ENCODE measurements around the gene DCLRE1A. TPM values are rescaled to one million over a fixed set of nuclear protein-coding genes. Genes with fewer than 3 reads are reported as not detected.
A peak's percentile ranks its signal among the peaks of the same experiment; 100 is the strongest.

The DCLRE1A gene
- total RNA-seq, 1 experiment from 2014 or later: 15.0 TPM

DNA sequence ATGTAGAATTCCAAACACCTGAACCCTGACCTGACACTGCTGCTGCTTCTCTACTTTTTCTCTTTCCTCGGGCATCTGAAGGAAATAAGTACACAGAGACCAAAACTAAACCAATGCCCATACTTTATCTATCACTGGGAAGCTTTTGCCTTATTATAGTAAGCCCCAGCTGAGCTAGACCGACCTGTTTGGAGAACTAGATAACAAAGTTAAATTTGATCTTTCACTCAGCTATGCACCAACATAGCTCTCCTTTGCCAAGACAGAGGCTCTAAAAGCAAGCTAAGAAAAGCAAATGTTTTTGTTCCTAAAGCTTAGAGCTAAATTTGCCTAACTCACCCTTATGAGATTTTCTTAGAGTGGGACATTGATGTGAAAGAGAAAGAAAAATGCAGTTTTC lies 39.7 kb upstream of the DCLRE1A start:
- TSS peak; percentile 12 for BruUV-seq (replicated peaks)

DNA sequence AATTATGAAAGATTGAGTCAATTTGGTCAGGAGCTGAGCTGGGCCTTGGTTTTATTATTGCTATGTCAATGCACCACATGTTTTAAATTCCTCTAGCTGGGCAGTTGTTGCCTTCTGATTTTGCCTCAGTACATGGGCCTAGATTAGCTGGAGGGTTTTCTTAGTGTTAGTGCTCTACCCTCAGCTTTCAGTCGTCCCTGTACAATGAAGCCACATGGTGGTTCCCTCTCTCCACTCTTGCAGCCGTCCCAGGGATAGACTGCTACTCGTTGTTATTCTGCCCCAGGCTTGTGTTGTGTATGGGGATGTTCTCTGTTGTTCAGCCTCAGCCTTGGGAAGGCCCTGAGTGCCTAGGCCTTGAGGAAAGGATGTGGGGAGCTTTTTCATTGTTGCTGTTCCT lies 37.6 kb upstream of the DCLRE1A start:
- Histone ChIP-seq H3K4me3 (ENCODE audit: low read depth in 2 of 2, low read length in 2 of 2) (no peak overlapping the region), H3K36me3 (ENCODE audit: control insufficient read depth, insufficient read depth, low read length) (no peaks in the 10 kb centered on the region), H3K4me1 (ENCODE audit: control insufficient read depth, insufficient read depth, low read length) (0 out of 2 replicates have a peak, but pooled peaks cover 3% of the 10 kb centered on the region), H3K27ac (ENCODE audit: low read length) (no peak overlapping the region; the same call in 1 of the 2 replicates), H3K9me3 (ENCODE audit: control insufficient read depth, insufficient read depth, low read depth, low read length) (no peaks in the 10 kb centered on the region), H3K27me3 (ENCODE audit: control insufficient read depth, insufficient read depth, low read length) (no peaks in the 10 kb centered on the region)
- ChIA-PET CTCF (interaction anchor here (0.9 kb wide), 1 partner anchor 187 kb away, joined by 4 read pairs; no protein-coding TSS in a partner anchor), POLR2A (interaction anchor here (0.5 kb wide), 1 partner anchor 150 kb away, joined by 3 read pairs; no protein-coding TSS in a partner anchor)
- in situ Hi-C loops (cut with HindIII; ENCODE audit: low pct_unique_long_range_greater_than_20kb, low sequenced_read_pairs): no loop called here
- no peak for TF ChIP-seq SIN3A (IDR thresholded peaks at IDR 0.05; ENCODE audit: borderline replicate concordance, insufficient read depth, low read depth, low read length)
- TF ChIP-seq, protein P1, sequence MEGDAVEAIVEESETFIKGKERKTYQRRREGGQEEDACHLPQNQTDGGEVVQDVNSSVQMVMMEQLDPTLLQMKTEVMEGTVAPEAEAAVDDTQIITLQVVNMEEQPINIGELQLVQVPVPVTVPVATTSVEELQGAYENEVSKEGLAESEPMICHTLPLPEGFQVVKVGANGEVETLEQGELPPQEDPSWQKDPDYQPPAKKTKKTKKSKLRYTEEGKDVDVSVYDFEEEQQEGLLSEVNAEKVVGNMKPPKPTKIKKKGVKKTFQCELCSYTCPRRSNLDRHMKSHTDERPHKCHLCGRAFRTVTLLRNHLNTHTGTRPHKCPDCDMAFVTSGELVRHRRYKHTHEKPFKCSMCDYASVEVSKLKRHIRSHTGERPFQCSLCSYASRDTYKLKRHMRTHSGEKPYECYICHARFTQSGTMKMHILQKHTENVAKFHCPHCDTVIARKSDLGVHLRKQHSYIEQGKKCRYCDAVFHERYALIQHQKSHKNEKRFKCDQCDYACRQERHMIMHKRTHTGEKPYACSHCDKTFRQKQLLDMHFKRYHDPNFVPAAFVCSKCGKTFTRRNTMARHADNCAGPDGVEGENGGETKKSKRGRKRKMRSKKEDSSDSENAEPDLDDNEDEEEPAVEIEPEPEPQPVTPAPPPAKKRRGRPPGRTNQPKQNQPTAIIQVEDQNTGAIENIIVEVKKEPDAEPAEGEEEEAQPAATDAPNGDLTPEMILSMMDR (IDR thresholded peaks at IDR 0.05): peak; percentile 29; the same call in 1 of the 2 replicates
- intact Hi-C loops (cut with micrococcal nuclease; ENCODE audit: unreplicated experiment): no loop called here
- DNase-seq (ENCODE audit: low read depth, low spot score): no peak
- BruUV-seq (replicated peaks): no TSS peak
- peak; percentile 78 for ATAC-seq

More for the DNA sequence above, 39.7 kb upstream of the DCLRE1A start:
- Histone ChIP-seq H3K27ac (ENCODE audit: low read length) (peak overlapping the region; percentile 31; the same call in 1 of the 2 replicates), H3K27me3 (ENCODE audit: control insufficient read depth, insufficient read depth, low read length) (no peaks in the 10 kb centered on the region), H3K4me1 (ENCODE audit: control insufficient read depth, insufficient read depth, low read length) (peaks cover 12% of the 10 kb centered on the region; the same call in 1 of the 2 replicates), H3K36me3 (ENCODE audit: control insufficient read depth, insufficient read depth, low read length) (peaks cover 2% of the 10 kb centered on the region; the same call in 1 of the 2 replicates), H3K9me3 (ENCODE audit: control insufficient read depth, insufficient read depth, low read depth, low read length) (no peaks in the 10 kb centered on the region), H3K4me3 (ENCODE audit: low read depth in 2 of 2, low read length in 2 of 2) (no peak overlapping the region)
- ChIA-PET CTCF (interaction anchor here (0.6 kb wide), 1 partner anchor 195 kb away, joined by 3 read pairs; no protein-coding TSS in a partner anchor), POLR2A (interaction anchor here (0.6 kb wide), 1 partner anchor 585 kb away, joined by 6 read pairs; no protein-coding TSS in a partner anchor)
- DNase-seq (ENCODE audit: low read depth, low spot score) (no peak), ATAC-seq (no peak)
- TF ChIP-seq, protein P1 (IDR thresholded peaks at IDR 0.05): no peak
- TF ChIP-seq SIN3A (IDR thresholded peaks at IDR 0.05; ENCODE audit: borderline replicate concordance, insufficient read depth, low read depth, low read length) (no peak), POLR2AphosphoS5 (IDR thresholded peaks at IDR 0.05; ENCODE audit: low read depth, low read length) (no peak), TCF7L2 (IDR thresholded peaks at IDR 0.05; ENCODE audit: low read depth, low read length) (no peak)
- TF ChIP-seq, protein P2, sequence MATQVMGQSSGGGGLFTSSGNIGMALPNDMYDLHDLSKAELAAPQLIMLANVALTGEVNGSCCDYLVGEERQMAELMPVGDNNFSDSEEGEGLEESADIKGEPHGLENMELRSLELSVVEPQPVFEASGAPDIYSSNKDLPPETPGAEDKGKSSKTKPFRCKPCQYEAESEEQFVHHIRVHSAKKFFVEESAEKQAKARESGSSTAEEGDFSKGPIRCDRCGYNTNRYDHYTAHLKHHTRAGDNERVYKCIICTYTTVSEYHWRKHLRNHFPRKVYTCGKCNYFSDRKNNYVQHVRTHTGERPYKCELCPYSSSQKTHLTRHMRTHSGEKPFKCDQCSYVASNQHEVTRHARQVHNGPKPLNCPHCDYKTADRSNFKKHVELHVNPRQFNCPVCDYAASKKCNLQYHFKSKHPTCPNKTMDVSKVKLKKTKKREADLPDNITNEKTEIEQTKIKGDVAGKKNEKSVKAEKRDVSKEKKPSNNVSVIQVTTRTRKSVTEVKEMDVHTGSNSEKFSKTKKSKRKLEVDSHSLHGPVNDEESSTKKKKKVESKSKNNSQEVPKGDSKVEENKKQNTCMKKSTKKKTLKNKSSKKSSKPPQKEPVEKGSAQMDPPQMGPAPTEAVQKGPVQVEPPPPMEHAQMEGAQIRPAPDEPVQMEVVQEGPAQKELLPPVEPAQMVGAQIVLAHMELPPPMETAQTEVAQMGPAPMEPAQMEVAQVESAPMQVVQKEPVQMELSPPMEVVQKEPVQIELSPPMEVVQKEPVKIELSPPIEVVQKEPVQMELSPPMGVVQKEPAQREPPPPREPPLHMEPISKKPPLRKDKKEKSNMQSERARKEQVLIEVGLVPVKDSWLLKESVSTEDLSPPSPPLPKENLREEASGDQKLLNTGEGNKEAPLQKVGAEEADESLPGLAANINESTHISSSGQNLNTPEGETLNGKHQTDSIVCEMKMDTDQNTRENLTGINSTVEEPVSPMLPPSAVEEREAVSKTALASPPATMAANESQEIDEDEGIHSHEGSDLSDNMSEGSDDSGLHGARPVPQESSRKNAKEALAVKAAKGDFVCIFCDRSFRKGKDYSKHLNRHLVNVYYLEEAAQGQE (IDR thresholded peaks at IDR 0.05; ENCODE audit: insufficient read depth in 1 of 2, low read depth in 2 of 2, low read length in 1 of 2): no peak
- intact Hi-C loops (cut with micrococcal nuclease; ENCODE audit: unreplicated experiment) (no loop called here), in situ Hi-C loops (cut with HindIII; ENCODE audit: low pct_unique_long_range_greater_than_20kb, low sequenced_read_pairs) (no loop called here)

Measured in Panc1 (cell line).